ENCODE data around the gene ARHGAP30. TPM values are rescaled to one million over a fixed set of nuclear protein-coding genes. Genes with fewer than 3 reads are reported as not detected.

The ARHGAP30 gene
- total RNA-seq, 1 experiment from 2014 or later, result 1.7 TPM

- H3K9me3 Mint-ChIP-seq (ENCODE audit: low read depth, unreplicated experiment), result no peaks in the 10 kb centered on the region
- peaks cover 28% of the 10 kb centered on the region for H3K4me1 Mint-ChIP-seq (ENCODE audit: low read depth, unreplicated experiment)
- H3K27ac Mint-ChIP-seq (ENCODE audit: unreplicated experiment), result no peak overlapping the region
- DNase-seq, result no peak
- H3K36me3 Mint-ChIP-seq (ENCODE audit: insufficient read depth, unreplicated experiment), result peaks cover 59% of the 10 kb centered on the region
- BruUV-seq (replicated peaks), result no TSS peak
- TF ChIP-seq CTCF (IDR thresholded peaks at IDR 0.05; ENCODE audit: unreplicated experiment), result no peak
- CTCF ChIA-PET, result no interaction called here
- intact Hi-C loops (cut with micrococcal nuclease; ENCODE audit: unreplicated experiment), result no loop called here
- H3K27me3 Mint-ChIP-seq (ENCODE audit: unreplicated experiment), result no peaks in the 10 kb centered on the region
- H3K4me3 Mint-ChIP-seq (ENCODE audit: low read depth, unreplicated experiment), result no peak overlapping the region
These were observed 7.7 kb upstream of the ARHGAP30 start for GRCh38 chr1:161077426-161077825.

GRCh38 chr1:161076410-161076809 lies 6.7 kb upstream of the ARHGAP30 start:
- Mint-ChIP-seq H3K4me3 (ENCODE audit: low read depth, unreplicated experiment) (no peak overlapping the region), H3K9me3 (ENCODE audit: low read depth, unreplicated experiment) (no peaks in the 10 kb centered on the region), H3K4me1 (ENCODE audit: low read depth, unreplicated experiment) (peaks cover 17% of the 10 kb centered on the region), H3K27ac (ENCODE audit: unreplicated experiment) (no peak overlapping the region), H3K36me3 (ENCODE audit: insufficient read depth, unreplicated experiment) (peaks cover 59% of the 10 kb centered on the region), H3K27me3 (ENCODE audit: unreplicated experiment) (no peaks in the 10 kb centered on the region)
- no TSS peak for BruUV-seq (replicated peaks)
- no peak for TF ChIP-seq CTCF (IDR thresholded peaks at IDR 0.05; ENCODE audit: unreplicated experiment)
- CTCF ChIA-PET, result interaction anchor here (0.5 kb wide), 1 partner anchor 21 kb away, joined by 6 read pairs; no protein-coding TSS in a partner anchor
- intact Hi-C loops (cut with micrococcal nuclease; ENCODE audit: unreplicated experiment), result no loop called here
- DNase-seq, result no peak

GRCh38 chr1:161074676-161075368 lies 5.1 kb upstream of the ARHGAP30 start:
- Mint-ChIP-seq H3K4me1 (ENCODE audit: low read depth, unreplicated experiment) (peaks cover 2% of the 10 kb centered on the region), H3K9me3 (ENCODE audit: low read depth, unreplicated experiment) (no peaks in the 10 kb centered on the region), H3K27me3 (ENCODE audit: unreplicated experiment) (no peaks in the 10 kb centered on the region), H3K27ac (ENCODE audit: unreplicated experiment) (no peak overlapping the region), H3K36me3 (ENCODE audit: insufficient read depth, unreplicated experiment) (peaks cover 54% of the 10 kb centered on the region), H3K4me3 (ENCODE audit: low read depth, unreplicated experiment) (no peak overlapping the region)
- TF ChIP-seq CTCF (IDR thresholded peaks at IDR 0.05; ENCODE audit: unreplicated experiment), result no peak
- intact Hi-C loops (cut with micrococcal nuclease; ENCODE audit: unreplicated experiment), result no loop called here
- CTCF ChIA-PET, result interaction anchor here (5.0 kb wide), 1 partner anchor 23 kb away, joined by 56 read pairs; the partner anchor contains the start of gene KLHDC9
- no peak for DNase-seq
- BruUV-seq (replicated peaks), result no TSS peak

GRCh38 chr1:161073474-161074121 lies 3.9 kb upstream of the ARHGAP30 start:
- BruUV-seq (replicated peaks), result no TSS peak
- CTCF ChIA-PET, result interaction anchor here (0.7 to 5.0 kb wide), 2 partner anchors 24 to 68 kb away, joined by 3 to 56 read pairs; partner anchors contain the start of gene KLHDC9
- Mint-ChIP-seq H3K9me3 (ENCODE audit: low read depth, unreplicated experiment) (no peaks in the 10 kb centered on the region), H3K27me3 (ENCODE audit: unreplicated experiment) (no peaks in the 10 kb centered on the region), H3K36me3 (ENCODE audit: insufficient read depth, unreplicated experiment) (peaks cover 44% of the 10 kb centered on the region), H3K27ac (ENCODE audit: unreplicated experiment) (no peak overlapping the region), H3K4me1 (ENCODE audit: low read depth, unreplicated experiment) (no peaks in the 10 kb centered on the region), H3K4me3 (ENCODE audit: low read depth, unreplicated experiment) (no peak overlapping the region)
- DNase-seq, result no peak
- TF ChIP-seq CTCF (IDR thresholded peaks at IDR 0.05; ENCODE audit: unreplicated experiment), result no peak
- intact Hi-C loops (cut with micrococcal nuclease; ENCODE audit: unreplicated experiment), result no loop called here

Measured in Calu3 (cell line).